GM18870 (cell line): Measurements from ENCODE around the gene MEF2D.

ENCODE experiments used
- ATAC-seq: cut with Tn5 transposase; IDR thresholded peaks from one replicate; pipeline ENCODE4 v1.9.1; 2021; ENCODE audit warnings: moderate library complexity; ENCODE audit not compliant: unreplicated experiment

MEF2D gene

GRCh38 chr1:156448134-156448967 is 52.2 kb downstream of the MEF2D start:
- ATAC-seq, result no peak

- ATAC-seq, result no peak
Measured at GRCh38 chr1:156445789-156446263, 54.7 kb downstream of the MEF2D start.

GRCh38 chr1:156444407-156445001 is 56.1 kb downstream of the MEF2D start:
- ATAC-seq, result no peak

- no peak for ATAC-seq
Measured at GRCh38 chr1:156443286-156443685, 57.3 kb downstream of the MEF2D start.

- no peak for ATAC-seq
Measured at GRCh38 chr1:156440654-156441437, 59.7 kb downstream of the MEF2D start.

- no peak for ATAC-seq
Measured at GRCh38 chr1:156439777-156440183, 60.8 kb downstream of the MEF2D start.

- ATAC-seq, result no peak
Measured at GRCh38 chr1:156439036-156439776, 61.4 kb downstream of the MEF2D start.

GRCh38 chr1:156438278-156438987 is 62.1 kb downstream of the MEF2D start:
- no peak for ATAC-seq

- ATAC-seq, result no peak
Measured at GRCh38 chr1:156437037-156437867, 63.3 kb downstream of the MEF2D start.

GRCh38 chr1:156436141-156437036 is 64.2 kb downstream of the MEF2D start:
- no peak for ATAC-seq

- ATAC-seq, result no peak
Measured at GRCh38 chr1:156435545-156436140, 64.9 kb downstream of the MEF2D start.

GRCh38 chr1:156434989-156435544 is 65.5 kb downstream of the MEF2D start:
- no peak for ATAC-seq

GRCh38 chr1:156433602-156434001 is 67.0 kb downstream of the MEF2D start:
- ATAC-seq, result no peak

GRCh38 chr1:156433032-156433431 is 67.5 kb downstream of the MEF2D start:
- no peak for ATAC-seq

- no peak for ATAC-seq
Measured at GRCh38 chr1:156432669-156433018, 67.9 kb downstream of the MEF2D start.

- no peak for ATAC-seq
Measured at GRCh38 chr1:156431769-156432668, 68.6 kb downstream of the MEF2D start.

GRCh38 chr1:156431366-156431765 is 69.2 kb downstream of the MEF2D start:
- ATAC-seq, result no peak
